Adrenal gland (tissue), 12 donors: ENCODE data around the gene FGF21. TPM values are rescaled to one million over a fixed set of nuclear protein-coding genes. Genes with fewer than 3 reads are reported as not detected.

Source experiments
- DNase-seq, 7 donors: peaks; one replicate each; pipeline ENCODE4 v3.0.0-alpha.2; 2019 to 2020
- H3K27ac ChIP-seq, 5 donors: fragments of 200-600 bp; sonication (generic) in 4 of 5; 1 replicate in 3 of 5; 2 replicates in 2 of 5; pipeline versions ENCODE4 v1.5.1 to v1.8.0; 2016 to 2020; ENCODE audit warnings: mild to moderate bottlenecking in 1 of 5
- H3K27me3 ChIP-seq: fragments of 200-600 bp; 2 replicates; pipeline ENCODE4 v1.8.0; 2021
- H3K36me3 ChIP-seq, 2 donors: fragments of 200-600 bp; replicated peaks in 1 of 2; 1 replicate in 1 of 2; 2 replicates in 1 of 2; pipeline versions ENCODE4 v1.5.1 to v1.8.0; 2018 to 2022
- H3K4me1 ChIP-seq, 2 donors: fragments of 200-600 bp; replicated peaks in 1 of 2; 1 replicate in 1 of 2; 2 replicates in 1 of 2; pipeline versions ENCODE4 v1.5.1 to v1.8.0; 2018 to 2021
- H3K4me3 ChIP-seq, 4 donors: fragments of 200-600 bp; sonication (generic) in 3 of 4; one replicate each; pipeline ENCODE4 v1.5.1; 2016 to 2018
- H3K9me3 ChIP-seq, 3 donors: fragments of 200-600 bp; sonication (generic) in 1 of 3; replicated peaks in 1 of 3; 1 replicate in 2 of 3; 2 replicates in 1 of 3; pipeline versions ENCODE4 v1.5.1 to v1.8.0; 2016 to 2021
- POLR2A ChIP-seq, 2 donors: fragments of 450-650 bp; IDR thresholded peaks; one replicate each; pipeline ENCODE4 v1.6.1; 2017; ENCODE audit warnings: antibody characterized with exemption in 2 of 2, mild to moderate bottlenecking in 2 of 2, moderate library complexity in 1 of 2
- WGBS, 4 donors: extraction: QIAGEN DNeasy Blood & Tissue Kit in 2 of 4; methylation state at CpG; one replicate each; pipeline versions ENCODE4 v1.1.5 to v1.1.7; 2013 to 2017; 5-methylcytosine and 5-hydroxymethylcytosine counted together
- intact Hi-C, 2 donors: fragments of 100-400 bp; cut with DNase I; formaldehyde crosslinking; loops; one replicate each; pipeline versions ENCODE4 v1.14.1 to v1.15.0; 2022 to 2023
- polyA plus RNA-seq, 3 donors: library from polyadenylated mRNA; stranded (reverse); fragments of 200-250 nt in 2 of 3; fragments of 350-450 nt in 1 of 3; fragmentation: Illumina TruSeq in 1 of 3; extraction: RNeasy Lipid Tissue Mini Kit (QIAGEN cat#74804) in 1 of 3; gene quantifications; one replicate each; pipeline ENCODE4 v1.2.3, GENCODE V29; 2013 to 2014
- total RNA-seq, 9 donors: library from RNA; depleted of rRNA in 4 of 9; stranded (reverse); fragments of >200 nt in 4 of 9; fragments of 120-200 nt in 1 of 9; fragmentation: NEBNext Ultra II Directional in 1 of 9; extraction: Animal tissue kit (Norgen Biotek cat#: 25700) in 1 of 9; gene quantifications; one replicate each; pipeline versions ENCODE4 v1.1.0 to v1.2.4, GENCODE V29; 2013 to 2023
- TF ChIP-seq, protein P1 (sequence below), 6 experiments: fragments of 450-650 bp in 4 of 6; fragments of 200-600 bp in 2 of 6; sonication (generic) in 1 of 6; IDR thresholded peaks; 1 replicate in 5 of 6; 2 replicates in 1 of 6; pipeline versions ENCODE4 v1.5.1 to v1.8.0; 2016 to 2021; ENCODE audit warnings: antibody characterized with exemption in 6 of 6, mild to moderate bottlenecking in 2 of 6, moderate library complexity in 1 of 6
- donor health status: healthy with polysubstance abuse.
- donor health status: Bipolar disorder and iron deficiency.
- donor health status: DM: yes; HTN: yes; CAD: no.
- donor health status: DM: no; HTN: no; CAD: no.
- donor health status: DM: no; HTN: no; CAD: no.
- donor health status: DM: yes; HTN: yes; CAD: no.

FGF21 gene
- total and polyA plus RNA-seq, 12 donors: not detected

DNA sequence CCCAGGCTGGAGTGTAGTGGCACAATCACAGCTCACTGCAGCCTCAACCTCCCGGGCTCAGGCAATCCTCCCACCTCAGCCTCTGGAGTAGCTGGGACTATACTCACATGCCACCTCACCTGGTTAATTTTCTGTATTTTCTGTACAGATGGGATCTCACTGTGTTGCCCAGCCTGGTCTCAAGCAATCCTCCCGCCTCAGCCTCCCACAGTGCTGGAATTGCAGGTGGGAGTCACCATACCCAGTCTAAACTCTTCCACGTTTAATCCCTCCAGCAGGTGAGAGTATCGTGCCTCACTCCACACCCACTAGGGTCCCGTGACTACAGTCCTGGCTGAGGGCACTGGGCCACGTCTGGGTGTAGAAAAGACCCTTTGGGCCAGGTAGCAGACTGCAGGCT lies 39.0 kb downstream of the FGF21 start:
- H3K9me3 ChIP-seq: no peaks in the 10 kb centered on the region
- H3K27me3 ChIP-seq: no peaks in the 10 kb centered on the region
- intact Hi-C loops: loop anchor here (2.0 kb wide), 3 partner anchors 39 to 49 kb away; no protein-coding TSS in a partner anchor
- no peak overlapping the region for H3K4me3 ChIP-seq
- peak overlapping the region in 2 of 5 donors; percentile 77 to 93 for H3K27ac ChIP-seq
- DNase-seq: no peak
- 70 to 86% (median 80%) methylated on average over 3 to 6 of the region's 6 CpGs for WGBS, 4 donors
- no peaks in the 10 kb centered on the region for H3K36me3 ChIP-seq
- TF ChIP-seq, protein P1, sequence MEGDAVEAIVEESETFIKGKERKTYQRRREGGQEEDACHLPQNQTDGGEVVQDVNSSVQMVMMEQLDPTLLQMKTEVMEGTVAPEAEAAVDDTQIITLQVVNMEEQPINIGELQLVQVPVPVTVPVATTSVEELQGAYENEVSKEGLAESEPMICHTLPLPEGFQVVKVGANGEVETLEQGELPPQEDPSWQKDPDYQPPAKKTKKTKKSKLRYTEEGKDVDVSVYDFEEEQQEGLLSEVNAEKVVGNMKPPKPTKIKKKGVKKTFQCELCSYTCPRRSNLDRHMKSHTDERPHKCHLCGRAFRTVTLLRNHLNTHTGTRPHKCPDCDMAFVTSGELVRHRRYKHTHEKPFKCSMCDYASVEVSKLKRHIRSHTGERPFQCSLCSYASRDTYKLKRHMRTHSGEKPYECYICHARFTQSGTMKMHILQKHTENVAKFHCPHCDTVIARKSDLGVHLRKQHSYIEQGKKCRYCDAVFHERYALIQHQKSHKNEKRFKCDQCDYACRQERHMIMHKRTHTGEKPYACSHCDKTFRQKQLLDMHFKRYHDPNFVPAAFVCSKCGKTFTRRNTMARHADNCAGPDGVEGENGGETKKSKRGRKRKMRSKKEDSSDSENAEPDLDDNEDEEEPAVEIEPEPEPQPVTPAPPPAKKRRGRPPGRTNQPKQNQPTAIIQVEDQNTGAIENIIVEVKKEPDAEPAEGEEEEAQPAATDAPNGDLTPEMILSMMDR (IDR thresholded peaks at IDR 0.05): no peak
- no peak for TF ChIP-seq POLR2A (IDR thresholded peaks at IDR 0.05)
- H3K4me1 ChIP-seq: peaks cover 0 to 11% of the 10 kb centered on the region in 2 donors

DNA sequence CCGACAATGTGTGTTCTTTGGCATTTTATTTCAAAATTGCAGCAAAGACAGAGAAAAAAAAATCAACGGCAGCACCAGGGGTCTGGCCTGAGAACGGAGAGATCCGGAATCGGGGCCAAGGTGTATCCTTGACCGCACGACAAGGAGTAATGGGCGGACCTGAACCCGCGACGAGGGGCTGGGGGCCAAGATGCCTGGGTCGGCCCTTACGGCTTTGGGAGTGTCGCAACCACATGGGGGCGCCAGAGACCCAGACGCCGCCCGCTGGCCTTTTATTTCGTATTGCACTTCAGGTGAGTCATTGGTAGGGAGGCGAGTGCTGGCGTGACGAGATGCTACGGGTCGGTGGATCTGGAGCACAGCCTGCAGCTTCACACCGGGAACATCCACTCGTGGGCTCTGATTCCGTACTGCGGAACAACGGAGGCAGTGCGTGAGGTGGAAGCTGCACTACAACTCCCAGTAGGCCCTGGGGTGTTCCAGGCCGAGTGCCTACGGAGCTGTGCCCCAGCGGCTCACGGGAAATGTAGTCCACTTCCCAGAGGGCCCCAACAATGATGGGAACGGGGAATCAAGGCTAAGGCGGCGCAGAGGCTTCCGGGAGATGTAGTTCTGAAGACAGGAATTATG lies 39.8 kb downstream of the FGF21 start:
- H3K4me1 ChIP-seq: peaks cover 0 to 11% of the 10 kb centered on the region in 2 donors
- no peaks in the 10 kb centered on the region for H3K27me3 ChIP-seq
- no peaks in the 10 kb centered on the region for H3K36me3 ChIP-seq
- H3K4me3 ChIP-seq: peak overlapping the region in 2 of 4 donors; percentile 7 to 28
- DNase-seq: peak; percentile 91 to 98 (median 95)
- intact Hi-C loops: loop anchor here (2.0 to 5.0 kb wide), 4 partner anchors 38 to 177 kb away; no protein-coding TSS in a partner anchor
- TF ChIP-seq, protein P1 (IDR thresholded peaks at IDR 0.05): peak; percentile 85 to 99 (median 96)
- TF ChIP-seq POLR2A (IDR thresholded peaks at IDR 0.05): peak in 1 of 2 donors; percentile 12
- no peaks in the 10 kb centered on the region for H3K9me3 ChIP-seq
- 0 to 3% (median 1%) methylated on average over 15 to 38 of the region's 38 CpGs for WGBS, 4 donors
- peak overlapping the region; percentile 26 to 93 (median 77) for H3K27ac ChIP-seq

DNA sequence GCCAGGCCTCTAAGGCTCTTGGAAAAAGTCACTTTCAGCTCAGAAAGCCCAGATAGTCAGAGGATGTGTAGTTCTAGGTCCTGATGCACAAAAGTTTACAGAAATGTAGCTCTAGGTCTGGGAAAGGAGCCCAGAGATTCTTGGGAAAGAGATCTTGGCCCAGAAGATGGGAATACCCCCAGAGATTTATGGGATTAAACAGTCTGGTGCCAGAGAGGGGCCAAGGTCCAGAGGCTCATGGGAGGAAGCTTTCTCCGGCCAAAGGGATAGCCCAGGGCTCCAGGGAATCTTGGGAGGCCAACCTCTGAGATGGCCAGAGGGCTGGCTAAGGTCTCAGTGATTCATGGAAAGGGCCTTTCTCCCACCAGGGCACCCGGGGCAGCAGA lies 40.4 kb downstream of the FGF21 start:
- Histone ChIP-seq H3K4me3 (no peak overlapping the region), H3K4me1 (peaks cover 0 to 11% of the 10 kb centered on the region in 2 donors), H3K9me3 (no peaks in the 10 kb centered on the region), H3K36me3 (no peaks in the 10 kb centered on the region), H3K27ac (peak overlapping the region in 4 of 5 donors; percentile 55 to 93 (median 82)), H3K27me3 (no peaks in the 10 kb centered on the region)
- intact Hi-C loops: loop anchor here (2.0 to 5.0 kb wide), 4 partner anchors 37 to 177 kb away; no protein-coding TSS in a partner anchor
- WGBS, 4 donors: 13 to 41% (median 32%) methylated on average over 1 to 2 of the region's 2 CpGs
- TF ChIP-seq POLR2A (IDR thresholded peaks at IDR 0.05): no peak
- TF ChIP-seq, protein P1 (IDR thresholded peaks at IDR 0.05): no peak
- DNase-seq: peak in 4 of 7 donors; percentile 46 to 79 (median 59)

DNA sequence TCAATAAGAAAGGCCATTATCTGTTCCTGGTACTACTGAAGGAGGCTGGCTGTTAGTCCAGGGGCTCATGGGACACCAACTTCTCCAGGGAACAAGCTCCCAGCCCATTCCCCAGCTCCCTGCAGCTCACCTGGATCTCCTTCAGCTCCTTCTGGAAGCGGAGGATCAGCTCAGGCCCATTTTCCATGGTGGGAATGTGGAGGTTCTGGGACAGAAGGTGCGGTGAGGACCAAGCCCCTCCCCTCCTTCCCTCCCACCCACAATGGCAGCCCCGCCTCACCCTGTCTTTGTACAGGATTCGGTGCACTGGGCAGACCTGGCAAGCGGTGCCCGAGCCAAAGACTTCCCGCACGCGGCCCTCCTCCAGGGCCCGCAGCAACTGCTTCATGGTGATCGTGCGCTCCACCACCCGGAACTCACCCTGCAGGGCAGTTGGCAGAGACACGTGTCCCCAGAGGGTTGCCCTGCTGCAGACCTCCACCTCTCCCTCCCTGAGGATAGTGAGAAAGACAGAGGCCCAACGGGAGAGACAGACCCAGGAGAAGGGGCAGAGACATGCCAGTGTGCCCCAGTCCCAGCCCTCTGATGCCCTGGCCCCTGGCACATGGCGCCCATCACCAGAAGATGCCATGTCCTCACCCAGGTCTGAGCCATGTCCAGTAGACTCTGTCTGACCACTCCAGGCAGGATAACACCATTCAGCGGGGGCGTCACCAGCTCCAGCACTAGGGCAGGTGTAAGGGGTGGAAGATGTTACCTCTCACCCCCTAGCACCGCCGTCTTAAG lies 41.2 kb downstream of the FGF21 start:
- intact Hi-C loops: loop anchor here in 1 of 2 donors (5.0 kb wide), 1 partner anchor 176 kb away; no protein-coding TSS in a partner anchor
- 91 to 95% (median 93%) methylated on average over 6 to 20 of the region's 20 CpGs for WGBS, 4 donors
- Histone ChIP-seq H3K36me3 (no peaks in the 10 kb centered on the region), H3K4me1 (peaks cover 0 to 11% of the 10 kb centered on the region in 2 donors), H3K27ac (peak overlapping the region in 4 of 5 donors; percentile 55 to 93 (median 82)), H3K4me3 (no peak overlapping the region), H3K27me3 (no peaks in the 10 kb centered on the region), H3K9me3 (no peaks in the 10 kb centered on the region)
- no peak for DNase-seq
- TF ChIP-seq, protein P1 (IDR thresholded peaks at IDR 0.05): no peak
- no peak for TF ChIP-seq POLR2A (IDR thresholded peaks at IDR 0.05)
